HG03521 (cell line): ENCODE data around the gene CWC27.
A peak's percentile ranks its signal among the peaks of the same experiment; 100 is the strongest.

ENCODE experiments used
- ATAC-seq: cut with Tn5 transposase; IDR thresholded peaks from one replicate; pipeline ENCODE4 v1.9.1; 2021; ENCODE audit warnings: mild to moderate bottlenecking, moderate library complexity; ENCODE audit not compliant: unreplicated experiment

CWC27 gene

GRCh38 chr5:65032250-65032649 lies 263.5 kb downstream of the CWC27 start:
- ATAC-seq = no peak

DNA sequence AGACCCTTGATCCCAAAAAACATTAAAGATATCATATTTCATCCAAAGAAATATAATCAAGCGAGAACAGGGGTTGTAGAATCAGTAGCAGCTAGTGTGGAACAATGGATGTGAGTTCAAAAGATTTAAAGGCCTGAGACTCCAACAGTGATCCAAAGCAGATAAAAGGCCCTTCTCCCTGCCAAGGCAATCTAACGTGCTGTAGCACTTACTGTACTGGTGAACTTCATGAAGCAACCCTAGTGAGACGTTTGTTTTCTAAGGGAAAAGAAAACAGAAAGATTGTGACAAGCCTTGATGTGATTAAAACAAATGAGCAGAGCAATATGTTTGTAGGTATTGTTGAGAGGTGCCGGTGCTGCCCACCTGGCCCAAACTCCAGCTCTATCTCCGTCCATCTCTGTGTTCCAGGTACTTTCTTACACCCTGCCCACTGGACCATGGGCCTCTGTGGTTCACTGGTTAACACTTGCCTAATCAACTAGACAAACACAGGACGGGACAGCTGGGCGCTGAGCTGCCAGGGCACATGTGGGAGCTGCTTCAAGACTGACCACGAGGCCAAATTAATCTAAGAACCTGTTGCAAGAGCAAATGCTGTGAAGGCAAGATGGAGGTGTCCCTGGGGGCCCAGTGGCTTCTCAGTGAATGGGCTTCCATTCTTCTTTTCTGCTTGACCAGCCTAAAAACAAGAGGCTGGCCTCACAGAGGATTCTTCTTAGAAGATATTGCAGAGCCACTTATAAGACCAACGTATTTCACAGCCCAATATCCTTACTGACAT lies 265.5 kb downstream of the CWC27 start:
- no peak for ATAC-seq

GRCh38 chr5:65034813-65035209 lies 266.1 kb downstream of the CWC27 start:
- ATAC-seq = no peak

GRCh38 chr5:65035211-65036206 lies 266.8 kb downstream of the CWC27 start:
- peak; percentile 80 for ATAC-seq

- ATAC-seq = no peak
Measured at GRCh38 chr5:65037831-65038815, 269.4 kb downstream of the CWC27 start.

GRCh38 chr5:65041296-65042158 lies 272.8 kb downstream of the CWC27 start:
- no peak for ATAC-seq

GRCh38 chr5:65043843-65044359 lies 275.2 kb downstream of the CWC27 start:
- ATAC-seq = peak; percentile 58

- no peak for ATAC-seq
Measured at GRCh38 chr5:65047225-65047624, 278.5 kb downstream of the CWC27 start.

DNA sequence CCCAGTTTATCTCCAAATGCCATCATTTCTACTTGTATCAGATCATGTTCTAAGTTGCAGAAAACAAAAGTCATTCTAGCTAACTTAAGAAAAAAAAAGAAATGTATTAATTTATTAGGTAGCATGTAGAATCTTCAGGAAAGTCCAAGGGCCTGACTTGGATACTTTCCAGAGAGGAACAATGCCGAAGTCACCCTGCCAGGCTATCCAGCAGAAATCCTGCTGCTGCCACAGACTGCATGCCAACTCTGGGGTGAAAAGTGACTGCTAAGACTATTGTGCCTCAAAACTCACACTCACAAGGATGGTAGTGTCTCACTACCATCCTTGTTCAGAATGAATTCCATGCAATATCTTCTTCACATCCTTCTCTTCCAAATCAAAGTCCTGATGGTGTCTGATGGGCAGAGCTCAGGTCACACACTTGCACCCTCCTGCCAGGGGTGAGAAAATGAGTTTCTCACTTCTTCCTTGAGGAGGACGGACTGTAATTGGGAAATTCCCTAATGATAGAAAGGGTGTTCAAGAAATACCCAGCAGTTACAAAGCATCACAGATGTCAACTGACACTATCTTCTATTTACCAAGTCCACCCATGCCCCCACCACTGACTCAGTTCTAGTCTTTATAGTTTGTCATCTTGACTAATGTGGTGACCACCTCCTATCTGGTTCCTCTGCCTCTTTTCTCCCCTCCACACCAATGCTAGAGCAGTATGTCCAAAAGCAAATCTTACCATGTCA lies 279.4 kb downstream of the CWC27 start:
- ATAC-seq = peak; percentile 35

GRCh38 chr5:65050140-65050539 lies 281.4 kb downstream of the CWC27 start:
- no peak for ATAC-seq

GRCh38 chr5:65050826-65051498 lies 282.2 kb downstream of the CWC27 start:
- no peak for ATAC-seq

DNA sequence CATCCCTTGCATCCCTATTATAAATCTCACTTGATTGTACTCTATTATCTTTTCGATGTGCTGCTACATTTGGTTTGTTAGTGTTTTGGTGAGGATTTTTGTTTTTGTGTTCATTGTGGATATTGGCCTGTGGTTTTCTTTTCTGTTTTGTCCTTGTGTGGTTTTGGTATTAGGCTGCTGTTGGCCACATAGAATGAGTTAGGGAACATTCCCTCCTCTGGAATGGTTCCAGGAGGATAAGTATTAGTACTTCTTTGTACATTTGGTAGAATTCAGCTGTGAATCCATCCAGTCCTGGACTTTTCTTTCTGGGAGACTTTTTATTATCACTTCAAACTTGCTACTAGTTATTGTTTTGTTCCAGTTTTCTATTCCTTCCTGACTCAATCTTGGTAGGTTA lies 287.2 kb downstream of the CWC27 start:
- no peak for ATAC-seq

GRCh38 chr5:65059681-65060598 lies 291.2 kb downstream of the CWC27 start:
- ATAC-seq = no peak

- peak; percentile 57 for ATAC-seq
Measured at GRCh38 chr5:65061250-65061973, 292.7 kb downstream of the CWC27 start.

DNA sequence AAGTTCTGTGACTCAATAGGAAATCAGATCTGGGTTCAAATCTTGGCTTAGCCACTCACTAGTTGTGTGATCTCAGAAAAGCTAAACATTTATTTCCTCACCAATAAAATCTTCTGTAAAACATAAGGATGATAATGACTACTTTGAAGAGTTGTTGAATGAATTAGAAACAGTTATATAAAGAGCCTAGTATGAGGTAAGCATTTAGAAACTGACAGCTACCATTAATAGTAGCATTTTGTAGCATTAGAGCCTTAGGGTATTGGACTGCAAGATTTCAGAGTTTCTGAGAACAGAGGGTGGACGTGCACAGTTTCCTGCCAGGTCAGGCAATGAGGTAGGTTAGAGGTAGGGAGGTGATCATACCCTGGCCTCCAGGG lies 293.2 kb downstream of the CWC27 start:
- no peak for ATAC-seq

DNA sequence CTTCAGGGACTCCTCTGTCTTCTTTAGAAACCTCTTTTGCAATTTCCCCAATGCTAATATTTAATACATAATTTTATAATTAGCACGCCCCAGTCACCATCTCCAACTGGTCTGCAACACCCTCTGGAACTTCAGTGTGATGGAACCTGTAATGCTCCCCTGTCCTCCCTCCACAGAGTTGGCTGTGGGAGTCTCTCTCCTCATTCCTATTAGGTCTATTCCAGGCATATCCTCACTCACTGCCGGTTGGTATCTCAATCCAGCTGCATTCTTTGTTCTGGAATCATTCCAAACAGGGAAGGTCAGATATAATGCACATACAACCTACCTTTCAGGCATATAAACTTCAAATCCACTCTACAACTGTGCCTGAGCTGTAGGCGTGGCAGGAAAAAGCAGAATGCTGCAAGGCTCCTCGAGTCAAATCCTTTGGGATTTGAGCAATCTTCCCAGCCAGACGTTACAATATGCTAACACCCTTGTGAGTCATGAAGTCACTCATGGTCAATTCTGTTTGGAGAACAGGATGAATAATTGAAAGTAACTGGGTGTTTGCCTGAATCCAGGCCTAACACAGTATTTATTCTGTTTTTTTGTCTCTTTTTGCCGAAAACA lies 293.8 kb downstream of the CWC27 start:
- no peak for ATAC-seq
